ENCODE data around the gene GCK. TPM values are rescaled to one million over a fixed set of nuclear protein-coding genes. Genes with fewer than 3 reads are reported as not detected.

GCK gene
- polyA plus RNA-seq, 1 of the 3 experiments (the other 2 are of a cell fraction), result 1.6 TPM

- TF ChIP-seq RCOR1 (IDR thresholded peaks at IDR 0.05; ENCODE audit: low read length), result no peak
- no peak for TF ChIP-seq MEF2A (IDR thresholded peaks at IDR 0.05; ENCODE audit: borderline replicate concordance, low read depth)
- peak in 1 of 2 experiments; percentile 45; a peak in 1 of 4 replicates for TF ChIP-seq EP300 (IDR thresholded peaks at IDR 0.05; ENCODE audit: borderline replicate concordance in 1 of 2, low read depth in 1 of 2, low read length in 1 of 2)
Measured at GRCh38 chr7:44235582-44236332, 46.5 kb upstream of the GCK start (continued).

- 73% methylated on average over 3 of the region's 8 CpGs for WGBS (ENCODE audit: low lambda C conversion rate)
- no peaks in the 10 kb centered on the region for H3K27me3 ChIP-seq (ENCODE audit: insufficient read depth)
- TF ChIP-seq TCF12 (IDR thresholded peaks at IDR 0.05) (no peak), EZH2phosphoT487 (IDR thresholded peaks at IDR 0.05; ENCODE audit: borderline replicate concordance, low read depth) (no peak), NFIC (IDR thresholded peaks at IDR 0.05; ENCODE audit: borderline replicate concordance) (no peak), USF1 (IDR thresholded peaks at IDR 0.05; ENCODE audit: borderline replicate concordance, low read depth) (no peak)
- TF ChIP-seq, protein P1, sequence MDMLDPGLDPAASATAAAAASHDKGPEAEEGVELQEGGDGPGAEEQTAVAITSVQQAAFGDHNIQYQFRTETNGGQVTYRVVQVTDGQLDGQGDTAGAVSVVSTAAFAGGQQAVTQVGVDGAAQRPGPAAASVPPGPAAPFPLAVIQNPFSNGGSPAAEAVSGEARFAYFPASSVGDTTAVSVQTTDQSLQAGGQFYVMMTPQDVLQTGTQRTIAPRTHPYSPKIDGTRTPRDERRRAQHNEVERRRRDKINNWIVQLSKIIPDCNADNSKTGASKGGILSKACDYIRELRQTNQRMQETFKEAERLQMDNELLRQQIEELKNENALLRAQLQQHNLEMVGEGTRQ (IDR thresholded peaks at IDR 0.05; ENCODE audit: borderline replicate concordance, low read depth, low read length), result no peak
- H3K4me2 ChIP-seq, result no peak overlapping the region
- H3K9me3 ChIP-seq, result no peaks in the 10 kb centered on the region
- H3K4me1 ChIP-seq (ENCODE audit: control insufficient read depth in 1 of 2, insufficient read depth in 2 of 2, low read depth in 1 of 2, low read length in 1 of 2), result peaks cover 0 to 37% of the 10 kb centered on the region in 2 experiments; a peak in 1 of 4 replicates
- H3K9me2 ChIP-seq, result no peaks in the 10 kb centered on the region
- CTCF ChIA-PET, result interaction anchor here (0.6 to 1.5 kb wide), 8 partner anchors 10 to 1088 kb away, joined by 3 to 5 read pairs (median 3); partner anchors contain the start of gene YKT6
- H3K27ac ChIP-seq (ENCODE audit: low read depth in 2 of 2, low read length in 1 of 2), result peak overlapping the region in 1 of 2 experiments; percentile 84; a peak in 2 of 4 replicates
- DNase-seq, result no peak
- no peaks in the 10 kb centered on the region for H3K79me2 ChIP-seq (ENCODE audit: insufficient read depth)
- POLR2A ChIA-PET, result interaction anchor here (1.6 kb wide), 1 partner anchor 12 kb away, joined by 5 read pairs; no protein-coding TSS in a partner anchor
- H3K36me3 ChIP-seq (replicated peaks in 1 of 2; ENCODE audit: control insufficient read depth in 1 of 2, insufficient read depth in 2 of 2, low read length in 1 of 2), result no peaks in the 10 kb centered on the region
- H3F3A ChIP-seq (replicated peaks; ENCODE audit: insufficient read depth), result no peaks in the 10 kb centered on the region
- no peak overlapping the region for H3K9ac ChIP-seq
- no peak overlapping the region for H3K4me3 ChIP-seq (ENCODE audit: low read depth in 2 of 2, low read length in 1 of 2)
- no peak overlapping the region for H2AFZ ChIP-seq (ENCODE audit: low read depth)
- H4K20me1 ChIP-seq (ENCODE audit: insufficient read depth), result no peaks in the 10 kb centered on the region
Measured at GRCh38 chr7:44235066-44235465, 45.8 kb upstream of the GCK start.

GRCh38 chr7:44232901-44233715 lies 43.9 kb upstream of the GCK start:
- Histone ChIP-seq H3K79me2 (ENCODE audit: insufficient read depth) (no peaks in the 10 kb centered on the region), H2AFZ (ENCODE audit: low read depth) (no peak overlapping the region), H3K27me3 (ENCODE audit: insufficient read depth) (no peaks in the 10 kb centered on the region), H3K36me3 (replicated peaks in 1 of 2; ENCODE audit: control insufficient read depth in 1 of 2, insufficient read depth in 2 of 2, low read length in 1 of 2) (no peaks in the 10 kb centered on the region), H3K27ac (ENCODE audit: low read depth in 2 of 2, low read length in 1 of 2) (no peak overlapping the region), H4K20me1 (ENCODE audit: insufficient read depth) (no peaks in the 10 kb centered on the region), H3K4me1 (ENCODE audit: control insufficient read depth in 1 of 2, insufficient read depth in 2 of 2, low read depth in 1 of 2, low read length in 1 of 2) (peaks cover 0 to 43% of the 10 kb centered on the region in 2 experiments; a peak in 1 of 4 replicates), H3K4me3 (ENCODE audit: low read depth in 2 of 2, low read length in 1 of 2) (no peak overlapping the region), H3K9me3 (no peaks in the 10 kb centered on the region), H3K9me2 (no peaks in the 10 kb centered on the region), H3F3A (replicated peaks; ENCODE audit: insufficient read depth) (no peaks in the 10 kb centered on the region), H3K4me2 (no peak overlapping the region), H3K9ac (no peak overlapping the region)
- 63% methylated on average over 15 of the region's 22 CpGs for WGBS (ENCODE audit: low lambda C conversion rate)
- no peak for DNase-seq
- ChIA-PET POLR2A (no interaction called here), CTCF (interaction anchor here (1.0 to 1.4 kb wide), 2 partner anchors 8 to 9 kb away, joined by 3 to 7 read pairs; no protein-coding TSS in a partner anchor)
- no peak for TF ChIP-seq TEAD4 (IDR thresholded peaks at IDR 0.05; ENCODE audit: borderline replicate concordance, insufficient read depth)
- TF ChIP-seq REST (IDR thresholded peaks at IDR 0.05; ENCODE audit: low read depth, low read length), result peak; percentile 60; the same call in 1 of the 2 replicates

All from SK-N-SH (cell line).